SK-N-SH (cell line): ENCODE results near the gene WDR17. TPM values are rescaled to one million over a fixed set of nuclear protein-coding genes. Genes with fewer than 3 reads are reported as not detected.
A peak's percentile ranks its signal among the peaks of the same experiment; 100 is the strongest.

Experiments used
- CTCF ChIA-PET: fragments of 300-600, 350-600 bp; formaldehyde crosslinking; extraction: SDS; loops from one replicate; lab custom pipeline; 2021; lab: Yijun Ruan, JAX
- POLR2A ChIA-PET: fragments of 350-600 bp; sonication (Branson Sonifier 250); formaldehyde crosslinking; extraction: SDS; loops from one replicate; lab custom pipeline; 2020; ENCODE audit warnings: antibody characterized with exemption, inconsistent platforms; lab: Yijun Ruan, JAX
- DNase-seq: peaks from one replicate; pipeline ENCODE4 v3.0.0; 2012
- H2AFZ ChIP-seq: fragments of 200-600 bp; sonication (generic); 2 replicates; pipeline ENCODE4 v1.8.1; 2016; ENCODE audit warnings: antibody characterized with exemption, mild to moderate bottlenecking, low read depth
- H3F3A ChIP-seq: fragments of 200-600 bp; sonication (generic); replicated peaks from 2 replicates; pipeline ENCODE3; 2016; ENCODE audit warnings: antibody characterized with exemption, mild to moderate bottlenecking; ENCODE audit not compliant: insufficient read depth
- H3K27ac ChIP-seq, 2 experiments: fragments of 200-500 bp in 1 of 2; fragments of 200-600 bp in 1 of 2; sonication (Bioruptor generic) in 1 of 2; sonication (generic), shearing (Covaris generic) in 1 of 2; 2 replicates each; pipeline versions ENCODE4 v1.5.1 to v1.6.1; 2014 to 2016; ENCODE audit warnings: low read depth in 2 of 2, inconsistent platforms in 1 of 2, low read length in 1 of 2, mild to moderate bottlenecking in 1 of 2, mixed read lengths in 1 of 2
- H3K27me3 ChIP-seq: fragments of 200-600 bp; sonication (generic), shearing (Covaris generic); 2 replicates; pipeline ENCODE4 v1.6.1; 2016; ENCODE audit warnings: mixed run types; ENCODE audit not compliant: insufficient read depth
- H3K36me3 ChIP-seq, 2 experiments: fragments of 200-500 bp in 1 of 2; fragments of 200-600 bp in 1 of 2; sonication (Bioruptor generic) in 1 of 2; sonication (generic) in 1 of 2; replicated peaks in 1 of 2; 2 replicates each; pipeline versions ENCODE3 to v1.5.1; 2014 to 2016; ENCODE audit warnings: low read length in 1 of 2, mild to moderate bottlenecking in 1 of 2; ENCODE audit not compliant: insufficient read depth in 2 of 2, control insufficient read depth in 1 of 2
- H3K4me1 ChIP-seq, 2 experiments: fragments of 200-500 bp in 1 of 2; fragments of 200-600 bp in 1 of 2; sonication (Bioruptor generic) in 1 of 2; sonication (generic), shearing (Covaris generic) in 1 of 2; 2 replicates each; pipeline versions ENCODE4 v1.5.1 to v1.6.1; 2014 to 2016; ENCODE audit warnings: low read depth in 1 of 2, low read length in 1 of 2, mixed run types in 1 of 2; ENCODE audit not compliant: insufficient read depth in 2 of 2, control insufficient read depth in 1 of 2
- H3K4me2 ChIP-seq: fragments of 200-600 bp; sonication (generic), shearing (Covaris generic); 2 replicates; pipeline ENCODE4 v1.6.1; 2017; ENCODE audit warnings: mixed run types
- H3K4me3 ChIP-seq, 2 experiments: fragments of 200-500 bp in 1 of 2; fragments of 200-600 bp in 1 of 2; sonication (Bioruptor generic) in 1 of 2; sonication (generic), shearing (Covaris generic) in 1 of 2; 2 replicates each; pipeline versions ENCODE4 v1.5.1 to v1.8.1; 2014 to 2016; ENCODE audit warnings: low read depth in 2 of 2, inconsistent platforms in 1 of 2, low read length in 1 of 2, mild to moderate bottlenecking in 1 of 2, mixed read lengths in 1 of 2, moderate library complexity in 1 of 2
- H3K79me2 ChIP-seq: fragments of 200-600 bp; sonication (generic); 2 replicates; pipeline ENCODE4 v1.8.1; 2017; ENCODE audit warnings: mild to moderate bottlenecking; ENCODE audit not compliant: insufficient read depth
- H3K9ac ChIP-seq: fragments of 200-600 bp; sonication (generic); 2 replicates; pipeline ENCODE4 v1.6.1; 2017; ENCODE audit warnings: mixed run types
- H3K9me2 ChIP-seq: fragments of 200-600 bp; sonication (generic); 2 replicates; pipeline ENCODE4 v1.6.1; 2017; ENCODE audit warnings: mixed run types
- H3K9me3 ChIP-seq: fragments of 200-600 bp; sonication (generic); 2 replicates; pipeline ENCODE4 v1.6.1; 2017; ENCODE audit warnings: mixed run types, mild to moderate bottlenecking, moderate library complexity
- H4K20me1 ChIP-seq: fragments of 200-600 bp; sonication (generic); 2 replicates; pipeline ENCODE4 v1.6.1; 2017; ENCODE audit warnings: mild to moderate bottlenecking, mixed run types; ENCODE audit not compliant: insufficient read depth
- CTCF ChIP-seq: fragments of 200-600 bp; sonication (generic); IDR thresholded peaks from 2 replicates; pipeline ENCODE4 v1.6.1; 2017; ENCODE audit warnings: antibody characterized with exemption, mild to moderate bottlenecking, moderate library complexity
- ELF1 ChIP-seq: IDR thresholded peaks from 2 replicates; pipeline ENCODE4 v1.4.0; 2012
- EP300 ChIP-seq, 2 experiments: IDR thresholded peaks; 2 replicates each; pipeline versions ENCODE4 v1.4.0 to v1.6.1; 2012; ENCODE audit warnings: borderline replicate concordance in 1 of 2, low read depth in 1 of 2, low read length in 1 of 2
- FOSL2 ChIP-seq: IDR thresholded peaks from 2 replicates; pipeline ENCODE4 v1.4.0; 2012; ENCODE audit warnings: low read depth, mild to moderate bottlenecking, moderate library complexity, borderline replicate concordance
- GABPA ChIP-seq: IDR thresholded peaks from 2 replicates; pipeline ENCODE4 v1.4.0; 2012; ENCODE audit warnings: low read depth, mild to moderate bottlenecking
- MEF2A ChIP-seq: IDR thresholded peaks from 2 replicates; pipeline ENCODE4 v1.4.0; 2012; ENCODE audit warnings: low read depth, borderline replicate concordance
- MXI1 ChIP-seq: IDR thresholded peaks from 2 replicates; pipeline ENCODE4 v1.6.1; 2012; ENCODE audit warnings: mild to moderate bottlenecking, low read depth, low read length, improper control_type of control experiment
- NFIC ChIP-seq: IDR thresholded peaks from 2 replicates; pipeline ENCODE4 v1.4.0; 2012; ENCODE audit warnings: borderline replicate concordance
- REST ChIP-seq: IDR thresholded peaks from 2 replicates; pipeline ENCODE4 v1.6.1; 2012; ENCODE audit warnings: mild to moderate bottlenecking, low read depth, low read length, moderate library complexity
- RFX5 ChIP-seq: IDR thresholded peaks from 2 replicates; pipeline ENCODE4 v1.6.1; 2012; ENCODE audit warnings: mild to moderate bottlenecking, improper control_type of control experiment, low read length
- TAF1 ChIP-seq: IDR thresholded peaks from 2 replicates; pipeline ENCODE4 v1.6.1; 2012; ENCODE audit warnings: low read depth, mild to moderate bottlenecking, low read length, moderate library complexity, borderline replicate concordance
- TEAD4 ChIP-seq: IDR thresholded peaks from 2 replicates; pipeline ENCODE4 v1.4.0; 2012; ENCODE audit warnings: mild to moderate bottlenecking, borderline replicate concordance; ENCODE audit not compliant: insufficient read depth
- USF1 ChIP-seq: IDR thresholded peaks from 2 replicates; pipeline ENCODE4 v1.4.0; 2012; ENCODE audit warnings: low read depth, borderline replicate concordance
- YY1 ChIP-seq: IDR thresholded peaks from 2 replicates; pipeline ENCODE4 v1.4.0; 2012; ENCODE audit warnings: low read depth, mild to moderate bottlenecking
- ZBTB33 ChIP-seq: IDR thresholded peaks from 2 replicates; pipeline ENCODE4 v1.4.0; 2012; ENCODE audit warnings: low read depth, borderline replicate concordance
- WGBS: methylation state at CpG from one replicate; pipeline ENCODE4 v1.1.6; 2017; ENCODE audit warnings: low lambda C conversion rate; 5-methylcytosine and 5-hydroxymethylcytosine counted together
- polyA plus RNA-seq, 3 experiments: library from polyadenylated mRNA; depleted of rRNA; stranded (reverse); fragments of >200 nt; gene quantifications; 2 replicates each; pipeline ENCODE4 v1.2.3, GENCODE V29; 2012
- TF ChIP-seq, protein P1 (sequence below): IDR thresholded peaks from 2 replicates; pipeline ENCODE4 v1.4.0; 2012; ENCODE audit warnings: low read depth
- TF ChIP-seq, protein P2 (sequence below): fragments of 150-350 bp; IDR thresholded peaks from 2 replicates; pipeline ENCODE4 v1.6.1; 2016; ENCODE audit warnings: mild to moderate bottlenecking, low read depth, low read length

WDR17 gene
- polyA plus RNA-seq, 1 of the 3 experiments (the other 2 are of a cell fraction), result 0.72 TPM

DNA sequence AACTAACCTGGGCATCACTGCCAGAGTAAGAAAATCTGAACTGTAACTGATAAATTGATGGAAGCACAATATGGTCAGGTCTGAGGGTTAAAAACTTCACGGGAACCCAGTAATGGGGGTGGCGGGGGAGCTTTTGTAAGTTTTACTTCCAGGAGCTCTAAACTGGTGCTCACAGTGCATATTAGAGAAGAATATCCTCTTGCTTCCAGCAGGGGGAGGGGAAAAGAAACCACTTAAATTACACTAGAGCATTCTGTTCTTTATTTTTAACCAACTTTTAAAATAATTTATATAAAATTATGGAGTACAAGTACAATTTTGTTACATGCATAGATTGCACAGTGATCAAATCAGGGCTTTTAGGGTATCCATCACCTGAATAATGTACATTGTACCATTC, 33.7 kb downstream of the WDR17 start:
- no peaks in the 10 kb centered on the region for H3K27me3 ChIP-seq
- no peak overlapping the region for H3K9ac ChIP-seq
- H3K4me3 ChIP-seq, result no peak overlapping the region
- no peaks in the 10 kb centered on the region for H3F3A ChIP-seq
- no peaks in the 10 kb centered on the region for H3K9me3 ChIP-seq
- no peaks in the 10 kb centered on the region for H3K36me3 ChIP-seq
- 72% methylated on average over 2 of the region's 2 CpGs for WGBS
- no peaks in the 10 kb centered on the region for H4K20me1 ChIP-seq
- H2AFZ ChIP-seq, result no peak overlapping the region
- CTCF ChIA-PET, result interaction anchor here (0.7 to 1.6 kb wide), 3 partner anchors 11 to 24 kb away, joined by 3 read pairs; no protein-coding TSS in a partner anchor
- H3K4me2 ChIP-seq, result no peak overlapping the region
- H3K27ac ChIP-seq, result no peak overlapping the region
- TF ChIP-seq CTCF (peak; percentile 20; the same call in 1 of the 2 replicates), TAF1 (no peak)
- TF ChIP-seq, all 33 proteins: peak for 1
- POLR2A ChIA-PET, result no interaction called here
- no peak for DNase-seq
- H3K4me1 ChIP-seq, result no peaks in the 10 kb centered on the region
- H3K9me2 ChIP-seq, result no peaks in the 10 kb centered on the region
- no peaks in the 10 kb centered on the region for H3K79me2 ChIP-seq

GRCh38 chr4:176102414-176103063, 36.9 kb downstream of the WDR17 start:
- Histone ChIP-seq H2AFZ (no peak overlapping the region), H3K9ac (no peak overlapping the region), H4K20me1 (no peaks in the 10 kb centered on the region), H3K9me2 (no peaks in the 10 kb centered on the region), H3K4me3 (no peak overlapping the region), H3K36me3 (no peaks in the 10 kb centered on the region), H3F3A (no peaks in the 10 kb centered on the region), H3K4me2 (no peak overlapping the region), H3K9me3 (no peaks in the 10 kb centered on the region), H3K4me1 (no peaks in the 10 kb centered on the region), H3K79me2 (no peaks in the 10 kb centered on the region), H3K27ac (no peak overlapping the region), H3K27me3 (no peaks in the 10 kb centered on the region)
- ChIA-PET CTCF (no interaction called here), POLR2A (no interaction called here)
- DNase-seq, result no peak
- TF ChIP-seq MEF2A, result no peak
- TF ChIP-seq, protein P1, sequence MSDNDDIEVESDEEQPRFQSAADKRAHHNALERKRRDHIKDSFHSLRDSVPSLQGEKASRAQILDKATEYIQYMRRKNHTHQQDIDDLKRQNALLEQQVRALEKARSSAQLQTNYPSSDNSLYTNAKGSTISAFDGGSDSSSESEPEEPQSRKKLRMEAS, result no peak
- TF ChIP-seq TEAD4, result no peak
- TF ChIP-seq MXI1, result no peak
- no peak for TF ChIP-seq TAF1
- TF ChIP-seq ELF1, result no peak
- TF ChIP-seq NFIC, result no peak
- no peak for TF ChIP-seq RFX5
- TF ChIP-seq FOSL2, result no peak
- TF ChIP-seq GABPA, result no peak
- TF ChIP-seq, protein P2, sequence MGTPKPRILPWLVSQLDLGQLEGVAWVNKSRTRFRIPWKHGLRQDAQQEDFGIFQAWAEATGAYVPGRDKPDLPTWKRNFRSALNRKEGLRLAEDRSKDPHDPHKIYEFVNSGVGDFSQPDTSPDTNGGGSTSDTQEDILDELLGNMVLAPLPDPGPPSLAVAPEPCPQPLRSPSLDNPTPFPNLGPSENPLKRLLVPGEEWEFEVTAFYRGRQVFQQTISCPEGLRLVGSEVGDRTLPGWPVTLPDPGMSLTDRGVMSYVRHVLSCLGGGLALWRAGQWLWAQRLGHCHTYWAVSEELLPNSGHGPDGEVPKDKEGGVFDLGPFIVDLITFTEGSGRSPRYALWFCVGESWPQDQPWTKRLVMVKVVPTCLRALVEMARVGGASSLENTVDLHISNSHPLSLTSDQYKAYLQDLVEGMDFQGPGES, result no peak
- TF ChIP-seq REST, result no peak
- no peak for TF ChIP-seq ZBTB33
- TF ChIP-seq USF1, result no peak
- TF ChIP-seq EP300 (IDR thresholded peaks at IDR 0.05; ENCODE audit: borderline replicate concordance in 1 of 2, low read depth in 1 of 2, low read length in 1 of 2), result no peak
- no peak for TF ChIP-seq YY1
